GM21360 (cell line): ENCODE measurements around the gene TMEM185B.
"Not testable (repeated sequence)": the region's sequence is repeated elsewhere in the genome, so short reads cannot be mapped to it uniquely, and the experiment has no call there.

Experiments used
- ATAC-seq: cut with Tn5 transposase; IDR thresholded peaks from one replicate; pipeline ENCODE4 v1.9.1; 2021; ENCODE audit warnings: mild to moderate bottlenecking, moderate library complexity; ENCODE audit not compliant: unreplicated experiment

Gene TMEM185B

GRCh38 chr2:120209427-120210269, 13.6 kb downstream of the TMEM185B start:
- ATAC-seq: no peak

DNA sequence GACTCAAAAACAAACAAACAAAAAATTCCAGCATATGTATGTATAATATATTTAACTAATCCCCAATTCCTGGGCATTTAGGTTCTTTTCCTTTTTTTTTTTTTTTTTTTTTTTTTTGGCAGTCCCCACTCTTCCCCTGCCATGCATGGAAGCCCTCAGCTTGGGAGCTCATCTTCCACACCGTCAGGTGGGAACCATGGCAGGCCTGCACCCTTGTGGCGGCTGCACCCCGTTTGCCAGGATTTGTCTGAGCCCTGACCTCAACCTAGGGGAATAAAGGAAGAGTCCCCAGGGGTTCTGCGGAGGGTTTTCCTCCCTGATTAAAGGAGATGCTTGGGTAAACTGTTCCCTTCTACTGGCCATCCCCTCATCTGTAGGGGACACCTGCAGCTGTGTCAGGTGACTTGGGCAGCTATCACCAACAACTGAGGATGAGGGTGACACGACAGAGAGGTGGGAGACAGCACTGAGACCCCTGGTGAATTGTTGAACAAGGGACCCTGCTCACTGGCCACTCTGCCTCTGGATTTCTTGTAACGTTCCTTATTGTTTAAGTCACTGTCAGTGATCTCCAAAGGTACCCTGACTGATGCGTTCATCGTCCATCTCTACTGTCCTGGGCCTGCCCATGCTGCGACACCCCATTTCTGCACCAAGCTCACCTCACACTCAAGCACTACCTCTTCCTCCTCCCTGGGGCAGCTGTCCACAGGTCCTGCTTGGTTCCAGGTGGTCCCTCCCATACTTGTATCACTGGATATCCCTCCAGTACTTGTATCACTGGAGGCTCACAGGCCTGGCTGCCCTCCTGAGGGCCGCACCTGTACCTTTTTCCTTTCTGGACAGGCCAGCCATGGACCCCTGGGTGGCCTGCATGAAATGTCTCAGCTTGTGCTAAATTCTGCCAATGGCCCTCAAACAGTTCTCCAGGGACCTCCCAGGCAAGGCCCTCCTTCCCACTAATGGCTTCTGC, 14.5 kb downstream of the TMEM185B start:
- no peak for ATAC-seq

GRCh38 chr2:120206022-120206581, 17.1 kb downstream of the TMEM185B start:
- ATAC-seq: no peak

GRCh38 chr2:120204945-120205670, 18.1 kb downstream of the TMEM185B start:
- no peak for ATAC-seq

- no peak for ATAC-seq
These were observed 18.8 kb downstream of the TMEM185B start for GRCh38 chr2:120204417-120204816.

- ATAC-seq: no peak
These were observed 19.2 kb downstream of the TMEM185B start for GRCh38 chr2:120204022-120204405.

DNA sequence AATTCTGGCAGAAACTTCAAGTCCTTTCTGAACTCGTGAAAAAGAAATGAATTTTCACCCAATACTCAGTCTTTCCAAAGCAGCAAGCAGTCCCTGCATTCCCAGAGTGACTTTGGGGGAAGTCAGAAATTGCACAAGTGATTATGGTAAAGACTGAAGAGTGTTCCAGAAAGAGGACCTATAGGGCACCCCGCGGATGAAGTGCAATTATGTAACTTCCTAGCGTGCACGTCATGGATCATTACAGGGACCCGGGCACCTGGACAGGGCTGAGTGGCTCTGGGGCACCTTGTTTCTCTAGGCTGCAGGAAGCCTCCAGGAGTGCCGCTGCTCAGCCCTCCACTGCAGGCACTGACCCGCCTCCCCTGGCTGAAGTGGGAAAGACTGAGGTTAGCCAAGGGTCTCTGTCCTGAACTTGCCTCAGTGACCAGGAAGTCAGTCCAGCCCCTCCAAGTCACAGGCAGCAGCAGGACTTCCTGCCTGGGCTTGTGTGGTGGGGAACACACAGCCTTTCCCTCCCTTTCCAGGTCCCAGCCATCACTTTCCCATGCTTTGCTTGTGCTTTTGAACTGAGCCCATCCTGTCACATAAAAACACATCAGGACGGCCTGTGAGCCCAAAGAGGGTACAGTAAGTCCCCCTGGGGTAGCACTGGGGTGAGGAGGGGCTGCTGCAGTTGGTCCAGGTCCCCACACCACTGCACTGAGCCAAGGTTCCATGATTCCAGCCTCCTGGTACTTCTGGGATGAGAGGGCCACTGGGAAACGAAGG, 19.8 kb downstream of the TMEM185B start:
- no peak for ATAC-seq

DNA sequence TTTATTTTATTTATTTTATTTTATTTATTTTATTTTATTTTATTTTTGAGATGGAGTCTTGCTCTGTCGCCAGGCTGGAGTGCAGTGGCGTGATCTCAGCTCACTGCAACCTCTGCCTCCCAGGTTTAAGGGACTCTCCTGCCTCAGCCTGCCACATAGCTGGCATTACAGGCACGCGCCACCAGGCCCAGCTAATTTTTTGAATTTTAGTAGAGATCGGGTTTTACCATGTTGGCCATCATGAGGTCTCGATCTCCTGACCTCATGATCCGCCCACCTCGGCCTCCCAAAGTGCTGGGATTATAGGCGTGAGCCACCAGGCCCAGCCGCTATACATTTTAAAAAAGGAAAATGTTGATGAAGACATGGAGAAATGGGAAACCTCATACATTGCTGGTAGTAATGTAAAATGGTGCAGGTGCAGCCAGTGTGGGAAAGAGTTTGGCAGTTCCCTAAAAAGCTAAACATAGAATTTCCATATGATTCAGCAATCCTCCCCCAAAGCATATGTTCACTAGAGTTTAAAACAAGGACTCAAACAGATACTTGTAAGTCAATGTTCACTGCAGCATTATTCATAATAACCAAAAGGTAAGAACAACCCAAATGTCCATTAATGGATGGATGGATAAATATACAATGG, 23.3 kb downstream of the TMEM185B start:
- ATAC-seq: not testable (repeated sequence)

DNA sequence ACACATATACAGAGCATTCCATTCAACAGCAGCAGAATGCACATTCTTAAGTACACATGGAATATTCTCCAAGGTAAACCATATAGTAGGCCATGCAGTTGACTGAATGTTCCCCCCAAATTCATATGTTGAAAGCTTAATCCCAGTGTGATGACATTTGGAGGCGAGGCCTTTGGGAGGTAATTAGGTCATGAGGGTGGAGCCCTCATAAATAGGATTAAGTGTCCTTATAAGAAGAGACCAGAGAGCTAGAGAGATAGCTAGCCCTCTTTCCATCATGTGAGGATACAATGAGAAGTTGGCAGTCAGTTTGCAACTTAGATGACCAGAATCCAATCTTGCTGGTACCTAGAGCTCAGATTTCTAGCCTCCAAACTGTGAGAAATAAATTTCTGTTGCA, 27.6 kb downstream of the TMEM185B start:
- no peak for ATAC-seq

- no peak for ATAC-seq
These were observed 30.9 kb downstream of the TMEM185B start for GRCh38 chr2:120192280-120192679.

DNA sequence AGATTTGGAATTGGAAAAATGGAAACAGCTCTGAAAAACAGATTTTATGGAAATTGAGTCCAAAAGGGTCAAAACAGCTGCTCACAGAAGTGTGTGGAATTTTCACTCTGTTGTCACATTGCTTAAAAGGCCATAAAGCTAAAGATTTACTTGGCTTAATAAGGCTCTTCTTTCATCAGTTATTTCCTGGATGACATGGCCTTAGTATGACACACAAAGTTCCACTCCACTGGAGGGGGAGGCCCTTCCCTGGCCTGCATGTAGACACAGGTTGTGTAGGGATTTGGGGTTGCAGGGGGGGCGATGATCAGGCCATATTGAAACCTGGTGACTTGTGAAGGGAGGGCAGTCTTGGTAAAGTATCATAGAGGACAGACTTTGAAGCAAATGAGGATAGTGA, 34.0 kb downstream of the TMEM185B start:
- ATAC-seq: no peak

GRCh38 chr2:120182019-120182560, 41.1 kb downstream of the TMEM185B start:
- ATAC-seq: no peak

GRCh38 chr2:120180066-120180465, 43.1 kb downstream of the TMEM185B start:
- no peak for ATAC-seq

DNA sequence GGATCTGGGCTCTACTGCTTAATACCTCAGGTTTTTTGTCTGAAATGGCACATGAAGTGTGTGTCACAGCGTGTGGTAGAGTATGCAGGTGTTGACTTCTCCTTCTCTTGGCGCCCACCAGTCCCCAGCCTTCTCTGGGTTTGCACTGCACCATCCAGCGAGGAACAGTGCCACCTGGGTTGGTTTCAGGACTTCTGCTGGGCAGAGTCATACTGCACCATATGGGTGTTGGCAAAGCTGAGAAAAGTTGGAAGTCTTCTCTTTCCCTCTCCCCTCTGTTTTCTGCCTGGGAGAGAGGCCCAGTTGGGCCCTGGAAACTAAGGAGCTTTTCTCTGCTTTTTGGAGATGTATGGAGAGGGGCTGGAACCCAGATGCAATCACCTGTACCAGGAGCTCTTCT, 43.8 kb downstream of the TMEM185B start:
- no peak for ATAC-seq

DNA sequence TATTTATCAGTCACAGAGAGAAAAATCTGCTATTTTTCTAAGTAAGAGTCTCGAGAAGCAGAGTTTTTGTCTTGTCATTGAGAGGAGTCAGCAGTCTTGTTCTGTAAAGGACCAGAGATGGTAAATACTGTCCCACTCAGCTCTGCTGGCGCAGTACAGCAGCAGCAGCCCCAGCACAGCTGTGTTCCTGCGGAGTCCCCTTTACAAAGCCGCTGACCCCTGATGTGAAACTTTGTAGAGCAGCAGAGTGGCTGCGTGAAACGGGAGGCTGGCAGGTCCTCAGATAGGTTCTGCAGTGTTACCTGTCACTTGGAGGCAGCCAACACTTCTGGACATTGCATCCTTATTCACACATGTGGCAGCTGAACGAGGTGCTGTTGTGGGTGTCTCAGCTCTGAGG, 45.2 kb downstream of the TMEM185B start:
- no peak for ATAC-seq

DNA sequence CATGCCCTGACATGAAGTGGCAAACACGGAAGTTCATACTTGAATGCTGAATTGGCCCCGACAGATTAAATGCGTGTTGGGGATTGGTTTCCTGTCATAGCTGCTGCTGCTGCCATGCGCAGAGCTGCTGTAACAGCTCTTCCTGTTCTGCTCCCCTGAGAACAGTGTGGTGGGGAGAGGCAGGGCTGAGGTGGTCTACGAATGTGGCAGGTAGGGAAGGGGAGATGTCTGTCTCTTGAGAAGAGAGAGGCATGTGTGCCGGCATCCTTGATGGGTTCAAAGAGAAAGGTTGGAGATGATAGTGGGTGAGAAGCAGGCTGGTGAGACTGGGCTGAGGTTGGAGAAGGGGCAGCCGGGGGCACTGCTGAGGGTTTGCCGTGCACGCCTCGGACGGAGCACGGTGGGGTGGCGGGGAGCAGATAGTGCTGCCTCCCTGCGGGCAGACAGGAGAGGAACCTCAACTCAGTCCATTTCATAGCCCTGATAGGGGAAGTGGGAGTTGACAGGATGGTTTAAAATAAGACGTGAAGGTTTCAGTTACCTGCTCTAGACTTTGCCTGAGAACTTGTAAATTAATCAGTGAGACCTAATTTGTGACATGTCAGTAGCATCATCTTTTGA, 46.1 kb downstream of the TMEM185B start:
- ATAC-seq: peak; percentile 95

- no peak for ATAC-seq
These were observed 46.7 kb downstream of the TMEM185B start for GRCh38 chr2:120176526-120176925.

- ATAC-seq: no peak
These were observed 48.1 kb downstream of the TMEM185B start for GRCh38 chr2:120174963-120175581.
